Measurements from ENCODE around the gene DHDDS.

DHDDS gene

DNA sequence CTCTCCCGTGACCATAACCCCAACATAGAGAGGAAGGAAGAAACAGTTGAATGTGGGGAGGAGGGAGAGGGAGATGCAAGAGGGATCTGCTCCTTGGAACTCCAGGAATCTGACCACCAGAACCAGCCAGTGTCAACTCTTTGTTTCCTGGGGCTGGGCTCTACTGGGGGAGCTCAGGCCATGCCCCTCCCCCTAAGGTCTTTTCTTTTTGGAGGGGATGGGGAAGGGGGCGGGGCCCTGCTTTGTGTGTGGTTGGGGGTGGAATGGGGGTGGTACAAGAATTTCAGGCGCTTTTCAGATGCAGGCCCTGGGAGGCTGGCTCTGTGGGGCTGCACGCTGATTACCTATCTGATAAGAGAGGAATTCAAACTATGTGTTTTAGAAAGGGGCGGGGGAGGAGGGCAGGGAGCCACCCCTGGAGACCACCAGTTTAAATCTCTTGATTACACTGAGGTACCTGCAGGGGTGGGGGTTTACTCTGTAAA lies 13.2 kb upstream of the DHDDS start:
- DNase-seq: no peak

DNA sequence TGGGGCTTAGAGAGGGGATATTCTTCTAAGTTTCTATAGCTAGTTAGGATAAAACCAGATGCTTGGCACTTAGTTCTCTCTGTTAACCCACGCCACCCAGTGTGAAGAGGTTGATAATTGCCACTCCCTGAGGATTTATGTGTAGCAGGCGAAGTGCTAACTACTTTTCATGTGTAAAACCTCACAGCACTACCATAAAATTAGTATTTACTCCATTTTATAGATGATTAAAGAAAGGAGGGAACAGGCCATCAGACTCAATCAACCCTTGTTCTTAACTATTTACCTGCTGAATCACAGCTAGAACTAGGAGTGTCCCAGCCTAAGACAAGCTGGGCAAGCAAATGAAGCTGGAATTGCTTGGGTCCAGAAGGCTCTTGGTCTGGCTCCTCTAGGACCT lies 12.6 kb upstream of the DHDDS start:
- no peak for DNase-seq

DNA sequence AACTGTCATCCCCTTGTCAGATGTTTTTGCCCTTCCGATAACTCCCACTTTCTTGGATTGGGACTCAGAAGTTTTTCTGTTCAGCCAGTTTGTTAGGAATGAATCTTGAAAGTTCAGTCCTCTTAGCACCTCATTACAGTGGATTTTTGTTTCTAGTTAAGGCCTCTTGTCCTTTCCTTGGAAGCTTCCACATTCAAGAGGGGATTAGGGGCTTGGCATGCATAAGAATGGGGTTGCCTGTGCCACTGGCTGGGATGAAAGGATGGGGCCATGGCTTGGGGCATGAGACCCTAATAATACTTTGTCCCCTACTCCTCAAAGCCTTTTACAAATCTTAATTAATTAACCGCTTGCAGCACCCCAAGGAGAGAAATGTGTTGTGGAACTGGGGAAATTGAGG lies 2.4 kb upstream of the DHDDS start:
- DNase-seq: no peak

- no peak for DNase-seq
Measured at GRCh38 chr1:26432793-26433192, 672 bp downstream of the DHDDS start.

- DNase-seq: no peak
Measured at GRCh38 chr1:26434161-26434752, 2.1 kb downstream of the DHDDS start.

DNA sequence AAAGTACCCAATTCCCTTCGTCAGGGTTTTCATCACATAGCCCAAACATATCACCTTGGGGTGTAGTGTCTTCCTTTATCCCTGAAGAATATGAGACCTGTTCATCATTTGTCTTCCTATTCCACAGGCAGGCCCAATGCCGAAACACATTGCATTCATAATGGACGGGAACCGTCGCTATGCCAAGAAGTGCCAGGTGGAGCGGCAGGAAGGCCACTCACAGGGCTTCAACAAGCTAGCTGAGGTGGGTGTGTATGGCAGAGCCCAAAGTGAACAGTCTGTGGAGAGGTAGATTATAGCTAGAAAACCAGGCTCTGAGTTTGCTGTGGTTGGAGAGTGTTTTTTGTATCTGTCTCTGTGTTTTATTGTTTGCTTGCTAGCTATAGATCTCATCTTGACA lies 5.9 kb downstream of the DHDDS start:
- no peak for DNase-seq

DNA sequence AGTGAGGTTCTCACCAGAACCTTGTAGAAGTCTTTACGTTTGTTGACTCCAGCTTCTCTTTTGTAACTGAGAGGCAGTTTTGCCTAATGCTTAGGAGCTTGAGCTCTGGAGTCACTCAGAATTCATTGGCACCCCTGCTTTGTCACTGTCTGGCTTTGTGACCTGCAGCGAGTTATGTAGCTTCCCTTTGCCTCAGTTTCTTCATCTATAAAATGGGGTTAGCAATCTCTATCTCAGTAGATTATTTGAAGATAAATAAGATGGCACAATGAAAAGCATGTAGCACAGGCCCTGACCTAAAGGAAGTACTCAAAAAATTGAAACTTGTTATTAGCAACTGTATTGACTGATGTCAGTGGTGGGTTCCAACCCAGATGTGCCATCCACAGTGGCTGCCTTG lies 8.1 kb downstream of the DHDDS start:
- no peak for DNase-seq

DNA sequence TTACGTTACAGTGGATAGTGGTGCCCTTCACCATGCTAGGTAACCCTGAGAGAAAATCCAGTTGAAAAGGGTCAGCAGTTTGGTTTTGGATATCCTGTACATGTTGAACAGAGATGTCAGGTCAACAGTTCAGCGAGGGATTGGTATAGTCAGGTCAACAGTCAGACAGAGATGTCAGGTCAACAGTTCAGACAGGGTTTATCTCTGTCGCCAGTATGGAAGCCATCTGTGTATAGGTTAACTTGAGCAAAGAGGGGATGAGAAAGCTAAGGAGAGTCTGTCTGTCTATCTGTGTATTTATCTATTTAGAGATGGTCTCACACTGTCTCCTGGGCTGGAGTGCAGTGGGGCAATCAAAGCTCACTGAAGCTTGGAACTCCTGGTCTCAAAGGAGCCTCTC lies 17.7 kb downstream of the DHDDS start:
- no peak for DNase-seq

- no peak for DNase-seq
Measured at GRCh38 chr1:26450908-26451307, 18.8 kb downstream of the DHDDS start.

DNA sequence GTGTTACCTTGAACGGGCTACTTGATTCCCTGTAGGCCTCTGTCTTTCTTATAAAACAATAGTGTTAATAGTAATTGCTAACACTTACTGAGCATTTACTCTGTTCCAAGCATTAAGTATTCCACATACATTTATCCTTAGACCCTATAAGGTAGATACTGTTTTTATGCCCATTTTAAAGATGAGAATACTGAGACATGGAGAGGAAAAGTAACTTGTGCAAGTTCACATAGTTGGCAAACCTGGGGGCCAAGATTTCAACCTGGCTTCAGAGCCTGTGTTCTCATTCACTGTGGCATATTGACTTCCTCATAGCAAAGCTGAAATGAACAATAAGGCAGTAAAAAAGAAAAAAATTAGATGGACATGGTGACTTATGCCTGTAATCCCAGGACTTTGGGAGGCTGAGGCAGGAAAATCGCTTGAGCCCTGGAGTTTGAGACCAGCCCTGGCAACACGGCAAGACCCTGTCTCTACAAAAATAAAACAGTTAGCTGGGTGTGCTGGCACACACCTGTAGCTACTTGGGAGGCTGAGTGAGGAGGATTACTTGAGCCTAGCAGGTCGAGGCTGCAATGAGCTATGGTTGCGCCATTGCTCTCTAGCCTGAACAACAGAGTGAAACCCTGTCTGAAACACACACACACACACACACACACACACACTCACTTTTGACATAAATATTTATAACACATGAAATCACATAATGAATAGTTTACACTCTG lies 20.5 kb downstream of the DHDDS start:
- no peak for DNase-seq

GRCh38 chr1:26459148-26459547 lies 27.0 kb downstream of the DHDDS start:
- DNase-seq: no peak

DNA sequence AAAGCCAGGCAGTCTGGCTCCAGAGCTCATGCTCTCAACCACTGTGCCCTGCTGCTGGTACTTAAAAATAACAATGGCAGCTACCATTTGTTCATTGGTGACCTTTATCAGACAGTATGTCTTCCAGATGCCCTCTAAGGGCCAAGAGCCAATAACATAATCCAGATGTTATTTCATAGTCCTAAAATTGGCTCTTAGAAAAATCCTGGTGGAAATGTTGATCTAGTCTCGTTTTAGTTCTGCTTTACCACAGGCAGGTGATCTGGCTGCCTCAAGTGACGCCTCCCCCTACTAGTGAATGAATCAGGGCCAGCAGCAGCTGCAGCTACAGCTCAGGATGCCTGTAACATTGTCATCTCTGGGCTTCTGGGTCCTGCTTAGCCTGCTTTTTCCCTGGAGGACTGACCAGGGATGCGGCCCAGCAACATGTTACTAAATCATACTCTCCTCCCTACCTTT lies 27.5 kb downstream of the DHDDS start:
- no peak for DNase-seq

- DNase-seq: no peak
Measured at GRCh38 chr1:26468911-26469310, 36.8 kb downstream of the DHDDS start.

DNA sequence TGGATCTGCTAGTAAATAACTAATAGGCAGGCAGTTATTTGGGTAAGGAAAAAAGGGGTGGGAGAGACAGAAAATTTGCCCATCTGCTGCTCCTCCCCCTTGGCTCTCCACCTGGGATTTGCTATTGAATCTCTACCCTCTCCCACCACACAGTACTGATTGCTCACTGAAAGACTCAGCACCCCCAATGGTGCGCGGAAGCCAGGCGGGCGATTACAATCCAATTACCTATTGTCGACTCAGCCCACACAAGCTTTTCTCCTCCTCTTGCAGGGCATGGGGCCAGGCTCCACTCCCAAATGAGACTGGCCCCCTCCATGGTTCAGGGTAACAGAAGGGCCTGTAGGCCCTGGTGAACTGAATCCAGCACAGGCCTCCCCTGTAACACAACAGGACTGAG lies 37.4 kb downstream of the DHDDS start:
- no peak for DNase-seq

- DNase-seq: no peak
Measured at GRCh38 chr1:26470878-26471497, 38.9 kb downstream of the DHDDS start.

DNA sequence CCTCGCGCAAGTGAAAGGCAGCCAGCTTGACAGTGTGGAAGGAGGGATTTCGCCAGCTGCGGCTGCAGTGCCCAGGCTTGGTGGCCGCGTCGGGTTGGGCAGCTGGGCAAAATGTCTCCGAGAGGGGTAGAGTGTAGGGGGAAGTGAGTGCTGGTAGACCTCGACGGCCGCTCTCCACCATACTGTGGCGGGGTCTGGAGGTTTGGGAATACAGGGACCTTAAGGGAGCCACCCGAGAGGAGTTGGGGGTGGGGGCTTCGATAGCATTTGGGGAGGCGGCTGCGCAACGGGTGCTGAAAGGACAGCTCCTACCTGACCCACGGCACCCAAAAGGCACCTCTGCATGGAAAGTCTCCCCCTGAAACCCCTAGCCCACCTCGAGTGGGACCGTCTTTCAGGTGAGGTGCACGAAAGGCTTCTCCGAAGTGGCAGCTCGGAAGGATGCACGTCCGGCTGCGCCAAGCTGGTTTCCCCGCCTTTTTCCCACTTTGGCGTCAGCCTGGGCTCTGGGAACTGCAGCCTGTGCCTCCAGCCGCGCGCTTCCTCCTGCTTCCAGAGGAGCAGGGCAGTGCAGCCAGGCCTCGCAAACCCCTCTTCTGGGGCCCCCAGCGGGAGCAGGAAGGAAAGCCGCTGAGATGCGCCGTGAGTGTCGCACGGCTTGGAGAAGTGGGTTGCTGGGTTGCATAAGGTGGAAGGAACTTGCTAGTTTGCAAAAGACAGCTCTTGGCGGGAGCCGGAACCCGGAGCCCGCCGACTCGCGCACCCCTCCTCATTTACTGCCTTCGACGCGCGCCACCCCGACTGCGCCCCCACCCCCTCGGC lies 39.6 kb downstream of the DHDDS start:
- DNase-seq: no peak

DNA sequence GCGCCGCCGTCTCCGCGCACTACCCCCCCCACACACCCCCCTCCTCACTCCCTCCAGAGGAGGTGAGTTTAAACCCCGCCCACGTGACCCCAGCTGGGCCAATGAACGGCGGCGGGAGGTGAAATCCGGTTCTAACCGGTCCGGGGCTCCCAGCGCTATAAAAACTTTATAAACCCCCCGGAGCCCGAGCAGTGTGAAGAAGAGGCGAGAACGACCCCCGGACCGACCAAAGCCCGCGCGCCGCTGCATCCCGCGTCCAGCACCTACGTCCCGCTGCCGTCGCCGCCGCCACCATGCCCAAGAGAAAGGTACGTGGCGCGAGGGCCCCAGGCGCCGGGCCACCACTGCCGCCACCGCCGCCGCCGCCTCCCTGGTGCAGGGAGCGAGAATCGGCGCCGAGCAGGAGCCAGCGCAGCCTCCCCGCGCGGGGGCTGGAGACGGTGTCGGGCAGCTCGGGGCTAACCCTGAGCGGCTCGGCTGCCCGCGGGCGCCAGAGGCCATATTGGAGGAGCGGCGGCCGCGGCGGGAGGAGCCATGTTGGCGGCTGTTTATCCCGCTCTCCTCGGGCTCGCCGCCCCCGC lies 40.3 kb downstream of the DHDDS start, which contains the start of gene HMGN2:
Gene HMGN2 (plus strand): TSS at position 121 of the 581 bp plus-strand sequence. CDS start 173 bp downstream, at position 294.
- DNase-seq: peak; percentile 93

- DNase-seq: peak; percentile 98
Measured at GRCh38 chr1:26472901-26473845, 41.1 kb downstream of the DHDDS start.

DNA sequence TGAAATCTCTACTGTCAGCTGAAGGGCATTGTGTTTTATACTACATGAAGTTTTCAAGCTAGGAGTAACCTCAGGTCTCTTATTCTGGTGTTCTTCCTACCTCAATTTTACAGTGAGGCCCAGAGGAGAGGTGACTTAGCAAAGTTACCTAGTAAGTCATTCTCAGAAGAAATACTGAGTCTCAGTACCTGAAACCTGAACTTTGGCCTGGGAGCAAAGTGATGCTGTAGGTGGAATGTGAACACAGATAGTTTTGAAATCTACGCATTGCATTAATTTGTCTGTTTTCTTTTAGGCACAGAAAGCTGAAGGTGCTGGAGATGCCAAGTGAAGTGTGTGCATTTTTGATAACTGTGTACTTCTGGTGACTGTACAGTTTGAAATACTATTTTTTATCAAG lies 42.7 kb downstream of the DHDDS start:
- no peak for DNase-seq

DNA sequence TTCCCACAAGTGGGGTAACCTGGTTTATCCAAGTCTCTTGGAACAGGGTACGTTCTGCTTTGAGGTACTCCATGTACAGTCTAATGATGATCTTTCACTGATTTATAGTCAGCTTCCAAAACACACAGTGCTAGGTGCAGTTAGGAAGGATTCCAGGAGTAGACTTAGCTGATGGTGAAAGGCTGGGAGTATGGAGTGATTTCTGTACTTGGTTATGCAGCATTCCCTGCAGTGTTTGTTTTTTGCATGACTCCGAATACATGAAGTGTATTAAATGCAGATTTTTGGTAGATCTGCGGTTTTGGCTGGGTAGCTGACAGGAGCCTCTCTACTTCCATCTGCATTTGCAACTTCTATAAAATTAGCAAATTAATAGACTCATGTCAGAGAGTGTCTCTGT lies 43.9 kb downstream of the DHDDS start:
- DNase-seq: no peak

GRCh38 chr1:26476958-26477357 lies 44.8 kb downstream of the DHDDS start:
- no peak for DNase-seq
